H1 (cell line): ENCODE measurements around the gene WDR35. TPM values are rescaled to one million over a fixed set of nuclear protein-coding genes. Genes with fewer than 3 reads are reported as not detected.
A peak's percentile ranks its signal among the peaks of the same experiment; 100 is the strongest.

Experiments used
- CTCF ChIA-PET: fragments of 300-600 bp; sonication (Branson Sonifier 250); formaldehyde crosslinking; loops from one replicate; lab custom pipeline; 2021; ENCODE audit not compliant: partially characterized antibody; lab: Charles Lee
- POLR2A ChIA-PET: fragments of 300-600 bp; sonication (Branson Sonifier 250); formaldehyde crosslinking; loops from one replicate; lab custom pipeline; 2021; ENCODE audit warnings: inconsistent platforms; ENCODE audit not compliant: partially characterized antibody; lab: Charles Lee
- DNase-seq, 2 experiments: peaks; one replicate each; pipeline versions ENCODE4 v3.0.0 to v3.0.0-alpha.2; 2010 to 2022; ENCODE audit warnings: low spot score in 2 of 2, low read depth in 1 of 2, mixed read lengths in 1 of 2
- FAIRE-seq: peaks from 2 replicates; lab custom pipeline; 2011; peaks lifted over from hg19 to GRCh38; lab: Jason Lieb, UNC
- H2AFZ ChIP-seq: 2 replicates; pipeline ENCODE4 v1.8.1; 2012; ENCODE audit warnings: low read length, inconsistent platforms
- H2AK5ac ChIP-seq: 2 replicates; pipeline ENCODE4 v1.6.1; 2013; ENCODE audit warnings: low read depth, low read length
- H2BK120ac ChIP-seq: replicated peaks from 2 replicates; pipeline ENCODE3; 2013; ENCODE audit warnings: low read depth, low read length, inconsistent platforms
- H2BK12ac ChIP-seq: 2 replicates; pipeline ENCODE4 v1.6.1; 2013; ENCODE audit warnings: low read depth, low read length
- H2BK15ac ChIP-seq: 2 replicates; pipeline ENCODE4 v1.6.1; 2013; ENCODE audit warnings: low read length
- H2BK20ac ChIP-seq: 2 replicates; pipeline ENCODE4 v1.6.1; 2013; ENCODE audit warnings: low read length
- H2BK5ac ChIP-seq: 2 replicates; pipeline ENCODE4 v1.6.1; 2013; ENCODE audit warnings: low read depth, low read length
- H3K14ac ChIP-seq: 2 replicates; pipeline ENCODE4 v1.6.1; 2013; ENCODE audit warnings: inconsistent platforms; ENCODE audit not compliant: insufficient read length
- H3K18ac ChIP-seq: 2 replicates; pipeline ENCODE4 v1.6.1; 2013; ENCODE audit warnings: low read length; ENCODE audit errors: extremely low read depth
- H3K23ac ChIP-seq: 2 replicates; pipeline ENCODE4 v1.6.1; 2013; ENCODE audit warnings: inconsistent platforms; ENCODE audit not compliant: insufficient read length
- H3K23me2 ChIP-seq: 2 replicates; pipeline ENCODE4 v1.6.1; 2013; ENCODE audit warnings: low read depth, low read length
- H3K27ac ChIP-seq: 2 replicates; pipeline ENCODE4 v1.6.1; 2011; ENCODE audit warnings: low read depth, low read length, inconsistent platforms
- H3K27me3 ChIP-seq, 4 experiments: replicated peaks in 1 of 4; 1 replicate in 1 of 4; 2 replicates in 3 of 4; pipeline versions ENCODE4 v1.6.1 to v1.8.1; 2011 to 2013; ENCODE audit warnings: low read length in 3 of 4, mild to moderate bottlenecking in 3 of 4, inconsistent platforms in 2 of 4, mixed read lengths in 2 of 4, moderate library complexity in 1 of 4; ENCODE audit not compliant: control insufficient read depth in 3 of 4, insufficient read depth in 3 of 4; ENCODE audit errors: extremely low read depth in 1 of 4
- H3K36me3 ChIP-seq, 4 experiments: 2 replicates each; pipeline versions ENCODE4 v1.6.1 to v1.8.1; 2011 to 2013; ENCODE audit warnings: mild to moderate bottlenecking in 4 of 4, low read length in 3 of 4, moderate library complexity in 2 of 4, control low read depth in 1 of 4, inconsistent platforms in 1 of 4; ENCODE audit not compliant: insufficient read depth in 4 of 4, control insufficient read depth in 2 of 4
- H3K4ac ChIP-seq: replicated peaks from 2 replicates; pipeline ENCODE3; 2013; ENCODE audit warnings: low read length, low read depth, mixed read lengths, inconsistent platforms; ENCODE audit not compliant: insufficient read length
- H3K4me1 ChIP-seq, 4 experiments: replicated peaks in 1 of 4; 1 replicate in 1 of 4; 2 replicates in 3 of 4; pipeline versions ENCODE4 v1.6.1 to v1.8.1; 2011 to 2013; ENCODE audit warnings: low read length in 3 of 4, inconsistent platforms in 2 of 4, mixed read lengths in 1 of 4; ENCODE audit not compliant: insufficient read depth in 4 of 4, control insufficient read depth in 3 of 4
- H3K4me2 ChIP-seq, 2 experiments: 2 replicates each; pipeline versions ENCODE4 v1.6.1 to v1.8.1; 2011 to 2013; ENCODE audit warnings: low read depth in 2 of 2, low read length in 2 of 2, control low read depth in 1 of 2, inconsistent platforms in 1 of 2, mild to moderate bottlenecking in 1 of 2; ENCODE audit not compliant: insufficient read depth in 1 of 2
- H3K4me3 ChIP-seq, 4 experiments: fragments of 200-600, 300-600 bp in 1 of 4; sonication (generic), shearing (Covaris generic), sonication (Bioruptor Twin) in 1 of 4; 2 replicates each; pipeline versions ENCODE4 v1.5.1 to v1.8.1; 2011 to 2016; ENCODE audit warnings: low read length in 4 of 4, low read depth in 3 of 4, control low read depth in 2 of 4, inconsistent platforms in 2 of 4, mild to moderate bottlenecking in 2 of 4, mixed read lengths in 1 of 4, moderate library complexity in 1 of 4; ENCODE audit not compliant: insufficient read depth in 2 of 4; ENCODE audit errors: extremely low read depth in 1 of 4
- H3K56ac ChIP-seq: replicated peaks from 2 replicates; pipeline ENCODE3; 2013; ENCODE audit warnings: low read depth, mild to moderate bottlenecking, mixed read lengths, low read length, inconsistent platforms; ENCODE audit not compliant: insufficient read length
- H3K79me1 ChIP-seq: 2 replicates; pipeline ENCODE4 v1.6.1; 2013; ENCODE audit warnings: low read depth, low read length, control low read depth
- H3K79me2 ChIP-seq, 2 experiments: 2 replicates each; pipeline versions ENCODE4 v1.6.1 to v1.8.1; 2012 to 2013; ENCODE audit warnings: low read length in 2 of 2, mild to moderate bottlenecking in 2 of 2, inconsistent platforms in 1 of 2; ENCODE audit not compliant: insufficient read depth in 2 of 2, control insufficient read depth in 1 of 2
- H3K9ac ChIP-seq, 4 experiments: replicated peaks in 1 of 4; 1 replicate in 1 of 4; 2 replicates in 3 of 4; pipeline versions ENCODE4 v1.6.1 to v1.8.1; 2011 to 2013; ENCODE audit warnings: low read depth in 3 of 4, low read length in 3 of 4, control low read depth in 2 of 4, mild to moderate bottlenecking in 2 of 4, moderate library complexity in 2 of 4, inconsistent platforms in 1 of 4; ENCODE audit errors: extremely low read depth in 1 of 4
- H3K9me3 ChIP-seq, 2 experiments: 2 replicates each; pipeline versions ENCODE4 v1.6.1 to v1.8.1; 2012 to 2013; ENCODE audit warnings: mild to moderate bottlenecking in 2 of 2, moderate library complexity in 2 of 2, control low read depth in 1 of 2, inconsistent platforms in 1 of 2, low read depth in 1 of 2, low read length in 1 of 2, mixed read lengths in 1 of 2; ENCODE audit not compliant: insufficient read depth in 2 of 2
- H4K20me1 ChIP-seq, 2 experiments: replicated peaks in 1 of 2; 2 replicates each; pipeline versions ENCODE3 to v1.8.1; 2011 to 2013; ENCODE audit warnings: inconsistent platforms in 2 of 2, low read length in 2 of 2, mild to moderate bottlenecking in 1 of 2; ENCODE audit not compliant: insufficient read depth in 2 of 2, control insufficient read depth in 1 of 2
- H4K5ac ChIP-seq: 2 replicates; pipeline ENCODE4 v1.6.1; 2013; ENCODE audit warnings: low read length, low read depth, mixed read lengths, inconsistent platforms; ENCODE audit not compliant: insufficient read length
- H4K8ac ChIP-seq: 2 replicates; pipeline ENCODE4 v1.8.0; 2013; ENCODE audit warnings: mild to moderate bottlenecking, moderate library complexity, low read length, inconsistent platforms; ENCODE audit not compliant: insufficient read depth; ENCODE audit errors: extremely low read depth
- H4K91ac ChIP-seq: replicated peaks from 2 replicates; pipeline ENCODE3; 2013; ENCODE audit warnings: low read length, mixed read lengths, inconsistent platforms; ENCODE audit not compliant: insufficient read length
- CTCF ChIP-seq, 3 experiments: IDR thresholded peaks; 1 replicate in 2 of 3; 2 replicates in 1 of 3; pipeline versions ENCODE4 v1.5.1 to v1.6.1; 2011; ENCODE audit warnings: low read length in 3 of 3, mild to moderate bottlenecking in 3 of 3, inconsistent platforms in 2 of 3, low read depth in 1 of 3, moderate library complexity in 1 of 3; ENCODE audit not compliant: insufficient read depth in 1 of 3; ENCODE audit errors: control extremely low read depth in 1 of 3
- EZH2 ChIP-seq: fragments of 200-600 bp; sonication (generic); IDR thresholded peaks from 2 replicates; pipeline ENCODE4 v1.7.1; 2012; ENCODE audit warnings: low read depth, mild to moderate bottlenecking, moderate library complexity, low read length, inconsistent platforms; ENCODE audit not compliant: severe bottlenecking
- KDM4A ChIP-seq: IDR thresholded peaks from one replicate; pipeline ENCODE4 v1.7.1; 2012; ENCODE audit warnings: low read depth, mild to moderate bottlenecking, moderate library complexity, low read length, inconsistent platforms; ENCODE audit not compliant: severe bottlenecking
- PHF8 ChIP-seq: fragments of 200-600 bp; sonication (generic); conservative IDR thresholded peaks from 2 replicates; pipeline ENCODE4 v1.7.1; 2012; ENCODE audit warnings: low read depth, mild to moderate bottlenecking, inconsistent platforms, low read length, moderate library complexity
- WGBS, 2 experiments: shearing (Covaris generic) in 1 of 2; methylation state at CpG; one replicate each; pipeline versions ENCODE4 v1.1.6 to v1.1.7; 2013 to 2015; ENCODE audit warnings: low lambda C conversion rate in 2 of 2, mixed read lengths in 2 of 2, inconsistent platforms in 1 of 2, low coverage in 1 of 2, missing lambda C conversion rate in 1 of 2; ENCODE audit not compliant: insufficient replicate concordance in 2 of 2, insufficient coverage in 1 of 2, insufficient read length in 1 of 2; ENCODE audit errors: extremely low coverage in 1 of 2, missing lambda C conversion rate in 1 of 2; 5-methylcytosine and 5-hydroxymethylcytosine counted together
- polyA plus RNA-seq, 7 experiments: library from polyadenylated mRNA; depleted of rRNA in 3 of 7; stranded (reverse) in 5 of 7; unstranded in 2 of 7; fragments of >200 nt in 5 of 7; fragments of 200-250 nt in 2 of 7; gene quantifications; 1 replicate in 5 of 7; 2 replicates in 1 of 7; 4 replicates in 1 of 7; pipeline versions ENCODE4 v1.2.1 to v1.2.3, GENCODE V29; 2011 to 2013; ENCODE audit warnings: missing spikeins in 2 of 7, mixed read lengths in 2 of 7
- total RNA-seq: library from RNA; stranded (reverse); fragmentation: NEBNext Ultra II Directional; extraction: Animal tissue kit (Norgen Biotek cat#: 25700); gene quantifications from 2 replicates; pipeline ENCODE4 v1.2.1, GENCODE V29; 2021

The WDR35 gene
- total and polyA plus RNA-seq, 2 of the 8 experiments (the other 6 are each of a cell fraction or from before 2014, with no cell fraction given), result 9.0 to 25.5 TPM

- no peaks in the 10 kb centered on the region for H3K79me2 ChIP-seq
- POLR2A ChIA-PET, result no interaction called here
- H3K4me3 ChIP-seq, result peak overlapping the region; percentile 57 to 77 (median 67)
- no peak overlapping the region for H3K9ac ChIP-seq
- CTCF ChIA-PET, result interaction anchor here (0.6 to 1.0 kb wide), 2 partner anchors 10 to 119 kb away, joined by 3 read pairs; no protein-coding TSS in a partner anchor
- no peaks in the 10 kb centered on the region for H3K36me3 ChIP-seq
- H2AK5ac ChIP-seq, result no peak overlapping the region
- H3K27me3 ChIP-seq, result peaks cover 0 to 26% (median 24%) of the 10 kb centered on the region in 4 experiments; a peak in 6 of 7 replicates
- H3K23me2 ChIP-seq, result peaks cover 6% of the 10 kb centered on the region; the same call in 1 of the 2 replicates
- no peak overlapping the region for H3K56ac ChIP-seq
- H3K18ac ChIP-seq, result no peak overlapping the region
- H2BK15ac ChIP-seq, result no peak overlapping the region
- H4K91ac ChIP-seq, result no peak overlapping the region
- H3K27ac ChIP-seq, result no peak overlapping the region
- H4K20me1 ChIP-seq, result no peaks in the 10 kb centered on the region
- no peak for FAIRE-seq
- H2BK20ac ChIP-seq, result no peak overlapping the region; the same call in 1 of the 2 replicates
- H4K5ac ChIP-seq, result no peak overlapping the region
- H2AFZ ChIP-seq, result no peak overlapping the region; the same call in 1 of the 2 replicates
- H3K4me2 ChIP-seq, result peak overlapping the region; percentile 95
- H3K9me3 ChIP-seq, result no peaks in the 10 kb centered on the region
- H3K23ac ChIP-seq, result no peak overlapping the region
- no peak for DNase-seq
- no peak overlapping the region for H2BK5ac ChIP-seq
- no peak overlapping the region for H3K4ac ChIP-seq
- WGBS, 2 experiments, result 88% methylated on average over 7 of the region's 7 CpGs; no CpG with 5 or more reads in 1 of the 2 experiments
- no peak overlapping the region for H2BK120ac ChIP-seq
- no peak overlapping the region for H4K8ac ChIP-seq
- H3K4me1 ChIP-seq, result peaks cover 0 to 6% (median 2%) of the 10 kb centered on the region in 4 experiments; a peak in 3 of 7 replicates
- no peak overlapping the region for H2BK12ac ChIP-seq
- H3K79me1 ChIP-seq, result no peaks in the 10 kb centered on the region
- H3K14ac ChIP-seq, result no peak overlapping the region
- TF ChIP-seq KDM4A (no peak), PHF8 (no peak), CTCF (IDR thresholded peaks at IDR 0.05; ENCODE audit: control extremely low read depth in 1 of 3, insufficient read depth in 1 of 3, low read depth in 1 of 3, low read length in 3 of 3) (no peak), EZH2 (no peak)
These were observed 121.7 kb downstream of the WDR35 start for GRCh38 chr2:19868224-19868623.
